ENCODE measurements around the gene WNT3A. TPM values are rescaled to one million over a fixed set of nuclear protein-coding genes. Genes with fewer than 3 reads are reported as not detected.

The WNT3A gene
- total and polyA plus RNA-seq, 2 experiments from 2014 or later, result 0.07 to 0.65 TPM

DNA sequence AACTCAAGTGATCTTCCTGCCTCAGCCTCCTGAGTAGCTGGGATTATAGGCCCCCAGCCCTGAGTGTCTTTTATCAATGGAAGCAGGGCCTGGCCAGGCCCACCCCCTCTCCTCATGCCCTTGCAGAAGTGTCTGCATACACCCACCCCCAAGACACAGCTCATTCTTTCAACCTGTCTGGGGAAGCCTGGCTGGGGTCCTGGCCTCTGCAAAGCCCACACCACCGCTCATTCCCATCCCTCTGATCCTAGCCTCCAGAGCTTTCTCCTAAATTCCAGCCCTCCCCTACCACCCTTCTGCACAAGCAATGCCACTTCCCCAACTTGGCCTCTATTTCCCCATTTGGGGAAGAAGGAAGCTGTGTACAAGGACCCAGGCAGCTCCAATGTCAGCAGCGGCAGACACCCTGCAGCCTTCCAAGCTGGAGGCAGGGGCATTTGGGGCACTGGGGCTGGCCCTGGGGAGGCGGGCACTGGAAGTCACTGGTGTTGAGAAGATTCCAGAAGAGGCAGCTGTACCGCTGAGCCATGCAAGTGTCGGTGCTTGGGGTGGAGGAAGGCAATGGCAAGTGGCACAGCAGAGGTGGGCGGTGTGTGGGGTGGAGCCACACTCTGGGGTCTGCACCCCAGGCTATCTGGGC is 42.0 kb downstream of the WNT3A start (continued):
- no peak for TF ChIP-seq ZNF462 (CRISPR knock-in tag; IDR thresholded peaks at IDR 0.05)
- no peak for TF ChIP-seq POLR2AphosphoS5 (IDR thresholded peaks at IDR 0.05; ENCODE audit: low read depth)
- TF ChIP-seq JUNB (IDR thresholded peaks at IDR 0.05; ENCODE audit: unreplicated experiment), result no peak

DNA sequence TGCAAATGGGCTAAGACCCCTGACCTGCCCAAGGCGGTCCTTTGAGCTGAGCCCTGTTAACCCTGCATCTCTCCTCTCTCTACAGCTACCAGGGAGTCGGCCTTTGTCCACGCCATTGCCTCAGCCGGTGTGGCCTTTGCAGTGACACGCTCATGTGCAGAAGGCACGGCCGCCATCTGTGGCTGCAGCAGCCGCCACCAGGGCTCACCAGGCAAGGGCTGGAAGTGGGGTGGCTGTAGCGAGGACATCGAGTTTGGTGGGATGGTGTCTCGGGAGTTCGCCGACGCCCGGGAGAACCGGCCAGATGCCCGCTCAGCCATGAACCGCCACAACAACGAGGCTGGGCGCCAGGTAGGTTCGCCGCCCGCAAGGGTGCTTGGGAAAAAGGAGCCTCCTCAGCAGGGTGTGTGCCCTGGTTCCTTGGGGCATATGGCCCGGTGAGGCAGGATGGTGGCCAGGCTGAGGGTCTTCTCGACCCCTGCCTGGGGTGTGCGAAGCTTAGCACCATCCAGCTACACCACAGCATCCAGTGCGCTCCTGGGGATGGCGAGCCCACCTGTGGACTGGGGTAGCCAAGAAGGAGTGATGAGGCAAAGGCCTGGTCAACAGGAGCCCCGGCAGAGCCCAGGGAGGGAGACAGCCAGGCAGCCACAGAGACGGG is 43.9 kb downstream of the WNT3A start:
- H3K27ac ChIP-seq (ENCODE audit: low read depth), result no peak overlapping the region
- H2AFZ ChIP-seq, result no peak overlapping the region
- ATAC-seq (no peak), DNase-seq (ENCODE audit: low spot score) (no peak)
- H3K4me3 ChIP-seq, result no peak overlapping the region
- Mint-ChIP-seq H3K9me3 (no peaks in the 10 kb centered on the region), H3K27ac (no peak overlapping the region), H3K36me3 (ENCODE audit: low read depth) (no peaks in the 10 kb centered on the region), H3K27me3 (ENCODE audit: insufficient read depth, low read depth, poor library complexity) (peaks cover 39% of the 10 kb centered on the region), H3K4me1 (peaks cover 4% of the 10 kb centered on the region; the same call in 1 of the 3 replicates), H3K4me3 (no peak overlapping the region)
- H3K9me2 ChIP-seq (ENCODE audit: insufficient read depth), result no peaks in the 10 kb centered on the region
- no peaks in the 10 kb centered on the region for H3F3A ChIP-seq (replicated peaks; ENCODE audit: low read depth)
- no peak overlapping the region for H3K4me2 ChIP-seq
- no peaks in the 10 kb centered on the region for H4K20me1 ChIP-seq (replicated peaks; ENCODE audit: insufficient read depth)
- H3K27me3 ChIP-seq (ENCODE audit: insufficient read depth), result peaks cover 49% of the 10 kb centered on the region
- no peaks in the 10 kb centered on the region for H3K36me3 ChIP-seq (ENCODE audit: insufficient read depth)
- H3K4me1 ChIP-seq (ENCODE audit: insufficient read depth), result no peaks in the 10 kb centered on the region
- H3K79me2 ChIP-seq (replicated peaks; ENCODE audit: insufficient read depth), result no peaks in the 10 kb centered on the region
- TF ChIP-seq ZNF114 (CRISPR knock-in tag; IDR thresholded peaks at IDR 0.05), result no peak
- TF ChIP-seq, protein P1, sequence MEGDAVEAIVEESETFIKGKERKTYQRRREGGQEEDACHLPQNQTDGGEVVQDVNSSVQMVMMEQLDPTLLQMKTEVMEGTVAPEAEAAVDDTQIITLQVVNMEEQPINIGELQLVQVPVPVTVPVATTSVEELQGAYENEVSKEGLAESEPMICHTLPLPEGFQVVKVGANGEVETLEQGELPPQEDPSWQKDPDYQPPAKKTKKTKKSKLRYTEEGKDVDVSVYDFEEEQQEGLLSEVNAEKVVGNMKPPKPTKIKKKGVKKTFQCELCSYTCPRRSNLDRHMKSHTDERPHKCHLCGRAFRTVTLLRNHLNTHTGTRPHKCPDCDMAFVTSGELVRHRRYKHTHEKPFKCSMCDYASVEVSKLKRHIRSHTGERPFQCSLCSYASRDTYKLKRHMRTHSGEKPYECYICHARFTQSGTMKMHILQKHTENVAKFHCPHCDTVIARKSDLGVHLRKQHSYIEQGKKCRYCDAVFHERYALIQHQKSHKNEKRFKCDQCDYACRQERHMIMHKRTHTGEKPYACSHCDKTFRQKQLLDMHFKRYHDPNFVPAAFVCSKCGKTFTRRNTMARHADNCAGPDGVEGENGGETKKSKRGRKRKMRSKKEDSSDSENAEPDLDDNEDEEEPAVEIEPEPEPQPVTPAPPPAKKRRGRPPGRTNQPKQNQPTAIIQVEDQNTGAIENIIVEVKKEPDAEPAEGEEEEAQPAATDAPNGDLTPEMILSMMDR (conservative IDR thresholded peaks at IDR 0.05; ENCODE audit: low read depth in 2 of 2), result no peak
- TF ChIP-seq ZNF462 (CRISPR knock-in tag; IDR thresholded peaks at IDR 0.05), result no peak
- TF ChIP-seq NANOG (IDR thresholded peaks at IDR 0.05; ENCODE audit: borderline replicate concordance), result no peak

Measured in GM23338 (cell line).